Loucy (cell line): ENCODE results near the gene AACS.

Experiments
- H2AFZ ChIP-seq: fragments of 200-600 bp; sonication (generic); 2 replicates; pipeline ENCODE4 v1.6.0; 2016; ENCODE audit warnings: antibody characterized with exemption, mild to moderate bottlenecking, low read length, moderate library complexity
- H3F3A ChIP-seq: fragments of 200-600 bp; 2 replicates; pipeline ENCODE4 v1.6.0; 2016; ENCODE audit warnings: antibody characterized with exemption, low read depth, mild to moderate bottlenecking
- H3K27me3 ChIP-seq: fragments of 200-600 bp; sonication (generic); 2 replicates; pipeline ENCODE4 v1.6.1; 2014; ENCODE audit warnings: low read length, mild to moderate bottlenecking; ENCODE audit not compliant: insufficient read depth, poor library complexity, severe bottlenecking
- H3K36me3 ChIP-seq: fragments of 200-600 bp; sonication (generic); 2 replicates; pipeline ENCODE4 v1.6.1; 2016; ENCODE audit warnings: low read length; ENCODE audit not compliant: insufficient read depth
- H3K4me1 ChIP-seq: fragments of 200-600 bp; sonication (generic); 2 replicates; pipeline ENCODE4 v1.5.1; 2014; ENCODE audit warnings: low read length, mild to moderate bottlenecking; ENCODE audit not compliant: insufficient read depth, poor library complexity, severe bottlenecking
- H3K4me2 ChIP-seq: fragments of 200-600 bp; sonication (generic); 2 replicates; pipeline ENCODE4 v1.6.0; 2014; ENCODE audit warnings: antibody characterized with exemption, low read length, low read depth, mild to moderate bottlenecking; ENCODE audit not compliant: poor library complexity, severe bottlenecking
- H3K4me3 ChIP-seq: fragments of 200-600 bp; sonication (generic); 2 replicates; pipeline ENCODE4 v1.5.1; 2014; ENCODE audit warnings: low read length, mild to moderate bottlenecking, mixed read lengths; ENCODE audit not compliant: poor library complexity, severe bottlenecking
- H3K79me2 ChIP-seq: fragments of 200-600 bp; sonication (generic); 2 replicates; pipeline ENCODE4 v1.6.1; 2014; ENCODE audit warnings: low read length; ENCODE audit not compliant: insufficient read depth
- H3K9ac ChIP-seq: fragments of 200-600 bp; sonication (generic); 2 replicates; pipeline ENCODE4 v1.6.0; 2014; ENCODE audit warnings: mild to moderate bottlenecking, low read depth, low read length, moderate library complexity; ENCODE audit not compliant: poor library complexity, severe bottlenecking
- H3K9me2 ChIP-seq: fragments of 200-600 bp; sonication (generic); replicated peaks from 2 replicates; pipeline ENCODE4 v1.6.1; 2016; ENCODE audit warnings: low read depth, low read length, mixed read lengths
- H3K9me3 ChIP-seq: fragments of 200-600 bp; sonication (generic); 2 replicates; pipeline ENCODE4 v1.6.1; 2014; ENCODE audit warnings: mild to moderate bottlenecking, antibody characterized with exemption, low read length, low read depth; ENCODE audit not compliant: insufficient read depth
- H4K20me1 ChIP-seq: fragments of 200-600 bp; sonication (generic); 2 replicates; pipeline ENCODE4 v1.6.0; 2014; ENCODE audit warnings: antibody characterized with exemption, low read length, mild to moderate bottlenecking; ENCODE audit not compliant: insufficient read depth, poor library complexity, severe bottlenecking
- EZH2phosphoT487 ChIP-seq: fragments of 200-600 bp; IDR thresholded peaks from 2 replicates; pipeline ENCODE4 v1.6.1; 2018; ENCODE audit warnings: antibody characterized with exemption, mild to moderate bottlenecking, moderate library complexity, borderline replicate concordance
- TF ChIP-seq, protein P1 (sequence below): fragments of 200-600 bp; sonication (generic); conservative IDR thresholded peaks from 2 replicates; pipeline ENCODE4 v1.5.1; 2014; ENCODE audit warnings: mild to moderate bottlenecking, antibody characterized with exemption, low read length

AACS gene

DNA sequence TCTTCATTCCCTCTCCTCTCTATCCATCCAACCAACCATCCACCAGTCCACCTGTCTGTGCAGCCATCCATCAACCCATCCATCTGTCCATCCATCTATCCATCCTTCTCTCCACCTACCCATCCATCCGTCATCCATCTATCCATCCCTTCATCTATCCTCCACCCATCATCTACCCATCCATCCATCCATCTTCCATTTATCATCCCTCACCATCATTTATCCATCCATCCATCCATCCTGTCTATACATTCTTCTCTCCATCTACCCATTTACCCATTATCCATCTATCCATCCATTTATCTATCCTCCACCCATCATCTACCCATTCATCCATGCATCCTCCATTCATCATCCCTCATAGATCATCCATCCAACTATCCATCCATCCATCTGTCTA is 24.4 kb downstream of the AACS start:
- TF ChIP-seq, protein P1, sequence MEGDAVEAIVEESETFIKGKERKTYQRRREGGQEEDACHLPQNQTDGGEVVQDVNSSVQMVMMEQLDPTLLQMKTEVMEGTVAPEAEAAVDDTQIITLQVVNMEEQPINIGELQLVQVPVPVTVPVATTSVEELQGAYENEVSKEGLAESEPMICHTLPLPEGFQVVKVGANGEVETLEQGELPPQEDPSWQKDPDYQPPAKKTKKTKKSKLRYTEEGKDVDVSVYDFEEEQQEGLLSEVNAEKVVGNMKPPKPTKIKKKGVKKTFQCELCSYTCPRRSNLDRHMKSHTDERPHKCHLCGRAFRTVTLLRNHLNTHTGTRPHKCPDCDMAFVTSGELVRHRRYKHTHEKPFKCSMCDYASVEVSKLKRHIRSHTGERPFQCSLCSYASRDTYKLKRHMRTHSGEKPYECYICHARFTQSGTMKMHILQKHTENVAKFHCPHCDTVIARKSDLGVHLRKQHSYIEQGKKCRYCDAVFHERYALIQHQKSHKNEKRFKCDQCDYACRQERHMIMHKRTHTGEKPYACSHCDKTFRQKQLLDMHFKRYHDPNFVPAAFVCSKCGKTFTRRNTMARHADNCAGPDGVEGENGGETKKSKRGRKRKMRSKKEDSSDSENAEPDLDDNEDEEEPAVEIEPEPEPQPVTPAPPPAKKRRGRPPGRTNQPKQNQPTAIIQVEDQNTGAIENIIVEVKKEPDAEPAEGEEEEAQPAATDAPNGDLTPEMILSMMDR: no peak
- no peak for TF ChIP-seq EZH2phosphoT487
- Histone ChIP-seq H3K4me2 (no peak overlapping the region), H3K9me2 (no peaks in the 10 kb centered on the region), H2AFZ (no peak overlapping the region), H3F3A (no peaks in the 10 kb centered on the region), H3K9me3 (no peaks in the 10 kb centered on the region), H3K4me3 (no peak overlapping the region), H4K20me1 (no peaks in the 10 kb centered on the region), H3K9ac (no peak overlapping the region), H3K79me2 (no peaks in the 10 kb centered on the region), H3K27me3 (no peaks in the 10 kb centered on the region), H3K36me3 (peaks cover 89% of the 10 kb centered on the region; the same call in 1 of the 2 replicates), H3K4me1 (no peaks in the 10 kb centered on the region)

DNA sequence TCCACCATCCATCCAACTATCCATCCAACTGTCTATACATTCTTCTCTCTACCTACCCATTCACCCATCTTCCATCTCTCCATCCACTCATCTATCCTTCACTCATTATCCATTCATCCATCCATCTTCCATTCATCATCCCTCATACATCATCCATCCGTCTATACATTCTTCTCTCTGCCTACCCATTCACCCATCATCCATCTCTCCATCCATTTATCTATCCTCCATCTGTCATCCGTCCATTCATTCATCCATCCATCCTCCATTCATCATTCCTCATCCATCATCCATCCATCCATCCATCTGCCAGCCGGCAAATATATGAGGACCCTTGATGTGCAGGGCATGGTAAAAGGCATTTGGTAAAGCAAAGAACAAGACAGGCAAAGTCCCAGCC is 25.2 kb downstream of the AACS start:
- H2AFZ ChIP-seq: no peak overlapping the region

GRCh38 chr12:125091401-125091800 is 26.2 kb downstream of the AACS start:
- Histone ChIP-seq H3K9me2 (no peaks in the 10 kb centered on the region), H3K27me3 (no peaks in the 10 kb centered on the region), H3K9ac (no peak overlapping the region), H4K20me1 (no peaks in the 10 kb centered on the region), H3K79me2 (no peaks in the 10 kb centered on the region), H3K4me3 (no peak overlapping the region), H3K4me1 (no peaks in the 10 kb centered on the region), H3K4me2 (no peak overlapping the region), H3K36me3 (peaks cover 80% of the 10 kb centered on the region; the same call in 1 of the 2 replicates), H2AFZ (no peak overlapping the region), H3K9me3 (no peaks in the 10 kb centered on the region), H3F3A (no peaks in the 10 kb centered on the region)
- TF ChIP-seq, protein P1: no peak
- no peak for TF ChIP-seq EZH2phosphoT487

More for the DNA sequence above, 25.2 kb downstream of the AACS start:
- Histone ChIP-seq H3K9me3 (no peaks in the 10 kb centered on the region), H3K9me2 (no peaks in the 10 kb centered on the region), H3K4me2 (no peak overlapping the region), H3K27me3 (no peaks in the 10 kb centered on the region), H3K9ac (no peak overlapping the region), H3K79me2 (no peaks in the 10 kb centered on the region), H3F3A (no peaks in the 10 kb centered on the region), H3K4me3 (no peak overlapping the region), H3K4me1 (no peaks in the 10 kb centered on the region), H4K20me1 (no peaks in the 10 kb centered on the region), H3K36me3 (peaks cover 87% of the 10 kb centered on the region; the same call in 1 of the 2 replicates)
- TF ChIP-seq, protein P1: no peak
- no peak for TF ChIP-seq EZH2phosphoT487
